ENCODE data around the gene NCK2.

Gene NCK2

GRCh38 chr2:105935063-105935462 is 190.4 kb downstream of the NCK2 start:
- no peak for DNase-seq

- DNase-seq: no peak
Observed at GRCh38 chr2:105936954-105937353, 192.2 kb downstream of the NCK2 start.

DNA sequence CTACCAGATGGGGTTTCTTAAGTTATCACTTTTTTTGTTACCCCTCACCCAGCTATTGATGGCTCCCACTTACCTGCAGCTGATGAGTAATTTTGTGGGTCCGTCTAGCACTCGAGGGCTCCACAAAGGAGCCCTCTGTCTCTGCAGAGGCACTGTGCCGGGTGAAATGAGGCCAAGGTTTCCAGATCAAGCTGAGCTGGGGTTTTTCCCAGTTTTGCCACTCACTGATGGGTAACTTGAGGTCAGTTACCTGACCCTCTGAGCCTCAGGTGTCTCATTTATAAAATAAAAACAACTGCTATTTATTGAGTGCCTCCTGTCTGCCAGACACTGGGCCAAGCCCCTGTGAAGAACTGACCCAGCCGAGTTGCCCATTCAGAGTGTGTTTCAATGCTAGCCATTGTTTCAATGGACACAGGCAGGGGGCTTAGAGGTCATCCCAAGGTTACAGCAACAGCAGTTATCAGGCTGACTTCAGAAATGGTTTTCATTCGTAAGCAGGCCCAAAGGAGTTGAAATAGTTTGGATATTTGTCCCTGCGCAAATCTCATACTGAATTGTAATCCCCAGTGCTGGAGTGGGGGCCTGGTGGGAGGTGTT is 192.9 kb downstream of the NCK2 start:
- no peak for DNase-seq
